ENCODE data around the gene PPIB.

DNA sequence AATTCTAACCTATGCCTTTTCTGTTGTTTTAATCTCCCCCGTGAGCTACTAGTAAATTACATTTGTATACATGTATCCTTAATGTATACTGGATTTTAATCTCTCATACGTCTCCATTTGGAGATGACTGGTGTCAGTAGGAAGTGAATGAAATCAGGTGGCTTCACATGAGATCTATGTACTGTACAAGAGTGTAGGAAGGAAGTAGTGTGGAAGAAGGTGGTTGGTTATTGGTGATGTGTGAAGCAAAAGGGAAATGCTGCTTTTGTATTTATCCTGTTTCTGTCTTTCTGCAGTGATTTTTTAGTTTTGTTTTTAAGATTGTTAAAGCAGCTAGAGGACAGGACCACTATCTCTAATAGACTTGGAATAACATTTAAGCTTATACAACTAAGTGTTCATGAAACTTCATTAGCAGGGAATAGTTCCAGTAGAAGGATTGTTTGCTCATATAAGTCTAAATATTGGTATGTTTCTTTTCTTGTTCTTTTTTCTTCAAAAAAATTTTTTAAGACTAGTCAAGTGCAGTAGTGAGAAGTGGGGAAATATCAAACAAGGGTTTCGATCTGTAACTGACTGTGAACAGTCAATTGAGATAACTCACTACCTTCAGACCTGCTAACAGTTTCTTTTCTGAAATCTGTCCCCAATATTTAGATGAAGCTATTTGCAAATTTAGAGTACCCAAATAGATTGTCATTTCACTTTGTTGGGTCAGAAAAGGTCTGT is 51.7 kb downstream of the PPIB start:
- TF ChIP-seq CTCF (IDR thresholded peaks at IDR 0.05 in 2 of 3, conservative IDR thresholded peaks at IDR 0.05 in 1 of 3; ENCODE audit: insufficient read depth in 2 of 3, low read depth in 1 of 3, low read length in 3 of 3): no peak
- no peak for TF ChIP-seq CBX5 (IDR thresholded peaks at IDR 0.05; ENCODE audit: borderline replicate concordance, low read depth)
- TF ChIP-seq DPF2 (IDR thresholded peaks at IDR 0.05): no peak
- no peak for TF ChIP-seq PPARD (CRISPR knock-in tag; IDR thresholded peaks at IDR 0.05)
- TF ChIP-seq ZBTB26 (CRISPR knock-in tag; IDR thresholded peaks at IDR 0.05): no peak
- TF ChIP-seq CREB1 (IDR thresholded peaks at IDR 0.05): no peak
- no peak for TF ChIP-seq CREB1 (CRISPR knock-in tag; IDR thresholded peaks at IDR 0.05)
- no peak for TF ChIP-seq GATA2 (CRISPR knock-in tag; IDR thresholded peaks at IDR 0.05)
- TF ChIP-seq EP300 (IDR thresholded peaks at IDR 0.05; ENCODE audit: low read length): no peak

All from K562 (cell line).